Germinal center (tissue), 1 donor: ENCODE data around the gene TEX101.
A peak's percentile ranks its signal among the peaks of the same experiment; 100 is the strongest.

Experiments
- DNase-seq: peaks from one replicate; pipeline ENCODE4 v3.0.0; 2012; ENCODE audit warnings: mixed read lengths, low spot score

The TEX101 gene

GRCh38 chr19:43447655-43448054 is 33.0 kb downstream of the TEX101 start:
- no peak for DNase-seq

GRCh38 chr19:43450545-43450997 is 35.9 kb downstream of the TEX101 start:
- DNase-seq = no peak

DNA sequence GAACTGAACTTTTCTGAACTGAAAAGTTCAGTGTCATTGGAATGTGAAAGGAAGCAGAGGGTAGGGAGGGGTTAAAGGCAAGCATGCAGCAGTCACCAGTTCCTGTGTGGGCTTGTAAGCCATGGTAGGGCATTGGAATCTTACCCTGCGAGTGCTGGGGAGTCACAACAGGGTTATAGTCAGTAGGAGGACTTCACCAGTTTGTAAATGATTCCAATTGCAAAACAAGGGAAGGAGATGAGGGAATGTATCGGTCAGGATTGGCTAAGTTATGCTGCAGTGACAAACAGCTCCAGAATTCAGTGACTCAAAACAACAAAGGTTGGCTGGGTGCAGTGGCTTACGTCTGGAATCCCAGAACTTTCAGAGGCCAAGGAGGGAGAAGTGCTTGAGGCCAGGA is 37.9 kb downstream of the TEX101 start:
- DNase-seq = no peak

- no peak for DNase-seq
Observed at GRCh38 chr19:43454031-43454430, 39.3 kb downstream of the TEX101 start.

DNA sequence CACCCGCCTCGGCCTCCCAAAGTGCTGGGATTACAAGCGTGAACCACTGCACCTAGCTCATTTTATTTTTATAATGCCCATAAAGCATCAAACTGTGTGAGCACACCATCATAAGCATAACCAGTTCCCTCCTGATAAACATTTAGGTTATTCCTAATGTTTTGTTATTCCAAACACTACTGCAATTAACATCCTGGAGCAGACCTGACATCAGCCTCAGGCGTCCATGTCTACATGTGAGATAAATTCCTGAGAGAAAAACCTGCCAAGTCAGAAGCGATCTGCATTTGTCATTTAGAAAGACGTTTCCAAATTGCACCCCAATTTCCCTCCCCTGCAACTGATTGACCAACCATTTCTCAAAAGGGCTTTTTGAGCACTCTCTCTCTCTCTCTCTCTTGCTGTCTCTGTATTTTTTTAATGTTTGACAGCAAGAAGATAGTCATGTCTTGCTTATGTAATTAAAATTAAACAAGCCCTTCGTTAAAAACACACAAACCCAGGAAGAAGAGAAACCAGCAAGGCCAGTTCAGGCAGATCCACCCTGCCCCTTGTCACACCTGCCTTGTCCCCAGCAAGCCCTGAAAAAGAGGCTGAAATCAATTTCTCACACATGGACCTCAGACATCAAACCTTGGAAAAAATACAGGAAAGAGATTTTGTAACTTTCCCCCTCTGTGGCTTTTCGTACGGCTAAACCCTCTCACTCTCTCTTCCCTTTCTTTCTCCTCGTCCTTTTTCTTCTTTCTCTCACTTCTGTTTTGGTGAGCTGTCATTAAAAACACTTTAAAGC is 40.8 kb downstream of the TEX101 start:
- DNase-seq = no peak

DNA sequence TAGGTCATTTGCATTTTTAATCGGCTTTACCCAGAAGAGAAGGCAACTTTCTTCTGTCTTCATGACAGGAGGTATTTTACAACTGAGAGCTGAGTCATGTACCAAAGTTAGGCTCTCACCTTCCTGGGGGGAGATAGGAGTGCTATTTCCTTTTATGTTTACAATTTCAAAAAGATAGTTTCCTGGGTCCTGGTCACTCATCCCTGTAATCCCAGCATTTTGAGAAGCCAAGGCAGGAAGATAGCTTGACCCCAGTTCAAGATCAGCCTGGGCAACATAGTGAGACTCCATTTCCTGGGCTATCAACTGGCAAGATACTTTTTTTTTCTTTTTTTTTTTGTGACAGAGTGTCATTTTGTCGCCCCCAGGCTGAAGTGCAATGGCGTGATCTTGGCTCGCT is 43.1 kb downstream of the TEX101 start:
- DNase-seq = no peak

DNA sequence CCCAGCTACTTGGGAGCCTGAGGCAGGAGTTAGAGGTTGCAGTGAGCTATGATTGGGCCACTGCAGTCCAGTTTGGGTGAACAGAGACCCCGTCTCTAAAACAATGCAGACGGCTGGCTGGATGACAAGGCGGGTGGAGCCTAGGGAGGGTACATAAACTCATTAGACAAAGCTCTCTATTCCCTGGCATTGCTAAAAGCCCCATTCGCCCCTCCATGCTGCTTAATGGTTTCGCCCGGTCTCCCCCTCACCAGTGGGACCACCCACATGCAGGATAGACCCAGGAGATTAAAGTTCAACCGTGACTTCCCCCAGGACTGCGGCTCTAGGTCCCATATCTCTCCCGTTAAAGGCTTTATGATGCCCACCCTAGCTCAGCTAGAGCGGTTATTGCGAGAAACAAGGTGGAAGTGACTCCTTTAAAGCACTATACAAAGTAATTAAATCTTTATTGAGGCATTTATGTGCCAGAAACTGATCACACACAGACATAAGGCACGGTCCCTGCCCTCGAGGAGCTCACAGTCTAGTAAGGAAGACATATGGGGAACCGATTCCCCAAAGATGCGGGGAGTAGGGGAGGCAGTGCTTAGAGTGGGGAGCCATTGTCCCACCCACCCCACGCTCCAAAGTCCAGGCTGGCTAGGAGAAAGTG is 45.8 kb downstream of the TEX101 start:
- DNase-seq = no peak

- no peak for DNase-seq
Observed at GRCh38 chr19:43461303-43461702, 46.6 kb downstream of the TEX101 start.

- no peak for DNase-seq
Observed at GRCh38 chr19:43462383-43462782, 47.7 kb downstream of the TEX101 start.

- DNase-seq = no peak
Observed at GRCh38 chr19:43462785-43463380, 48.2 kb downstream of the TEX101 start.

DNA sequence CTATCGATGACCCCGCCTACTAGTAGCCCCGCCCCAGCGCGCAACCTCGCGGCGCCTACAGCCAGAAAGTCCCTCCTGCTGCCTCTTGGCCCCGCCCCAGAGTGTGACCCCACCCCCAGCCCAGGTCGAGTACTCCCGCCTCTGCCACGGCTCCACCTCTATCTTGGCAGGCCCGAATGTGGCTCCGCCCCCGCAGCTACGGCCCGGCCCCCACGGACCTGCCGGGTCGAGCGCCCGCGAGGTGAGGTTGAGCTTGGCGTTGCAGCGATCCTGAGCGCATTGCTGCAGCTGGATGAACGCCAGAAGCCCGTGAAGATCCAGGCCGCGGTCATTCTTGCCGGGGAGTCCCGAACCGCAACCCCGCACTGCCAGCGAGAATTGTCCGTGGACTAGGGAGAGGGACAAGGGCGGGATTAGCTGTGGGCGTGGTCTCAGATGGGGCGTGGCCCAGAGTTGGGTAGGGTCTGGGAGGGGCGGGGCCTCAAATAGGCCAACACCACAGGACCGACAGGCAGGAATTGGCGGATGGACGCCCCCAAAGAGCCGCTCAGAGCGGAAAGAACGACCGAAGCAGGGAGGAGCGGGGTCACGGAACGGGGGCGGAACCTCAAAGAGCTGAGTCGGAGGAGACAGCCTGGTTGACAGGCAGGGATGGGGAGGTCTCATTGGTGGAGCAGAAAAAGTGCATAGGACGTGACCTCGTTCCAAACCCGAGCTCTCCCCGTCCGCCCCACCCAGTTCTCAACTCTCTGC is 48.9 kb downstream of the TEX101 start:
- peak; percentile 99 for DNase-seq

- peak; percentile 81 for DNase-seq
Observed at GRCh38 chr19:43464134-43464775, 49.6 kb downstream of the TEX101 start.

- no peak for DNase-seq
Observed at GRCh38 chr19:43465468-43466120, 50.9 kb downstream of the TEX101 start, which contains the start of gene LYPD3. Gene LYPD3, minus strand, starts transcription at chr19:43465608. Its CDS starts 37 bp downstream, at chr19:43465571.

DNA sequence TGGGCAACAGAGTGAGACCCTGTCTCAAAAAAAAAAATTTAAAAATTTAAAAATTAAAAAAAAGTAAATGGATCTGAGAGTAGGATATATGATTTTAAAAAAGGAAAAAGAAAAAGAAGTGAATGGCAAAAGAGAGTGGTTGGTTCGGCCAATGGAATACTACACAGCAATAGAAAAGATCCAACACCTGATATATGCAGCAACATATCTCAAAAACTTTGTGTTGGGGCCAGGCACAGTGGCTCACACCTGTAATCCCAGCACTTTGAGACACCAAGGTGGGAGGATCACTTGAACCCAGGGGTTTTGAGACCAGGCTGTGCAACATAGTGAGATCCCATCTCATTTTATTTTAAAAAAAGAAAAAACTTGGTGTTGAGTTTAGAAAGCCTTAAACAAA is 52.1 kb downstream of the TEX101 start:
- no peak for DNase-seq

GRCh38 chr19:43467276-43467675 is 52.6 kb downstream of the TEX101 start:
- no peak for DNase-seq

DNA sequence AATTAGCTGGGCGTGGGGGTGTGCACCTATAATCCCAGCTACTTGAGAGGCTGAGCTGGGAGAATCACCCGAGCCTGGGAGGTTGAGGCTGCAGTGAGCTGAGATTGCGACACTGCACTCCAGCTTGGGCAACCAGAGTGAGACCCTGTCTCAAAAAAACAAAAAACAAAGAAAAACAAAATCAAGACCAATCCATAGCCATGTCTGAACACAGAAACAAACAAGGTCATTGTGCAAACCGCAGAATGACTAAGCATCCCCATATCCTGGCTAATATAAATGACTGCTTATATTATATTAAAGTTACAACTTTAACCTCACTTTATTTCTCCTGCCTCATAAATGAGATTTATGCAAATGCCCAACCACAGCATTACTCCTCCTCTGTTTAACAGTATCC is 53.0 kb downstream of the TEX101 start:
- no peak for DNase-seq
